Stimulated activated CD4-positive, alpha-beta T cell treated with anti-CD3 and anti-CD28 coated beads, Interleukin-4, amount 100 ng/mL, for 24 hours (primary cell): ENCODE results near the gene CALML3.

Experiments used
- DNase-seq: peaks from one replicate; pipeline ENCODE4 v3.0.0-alpha.2; 2020

CALML3 gene

GRCh38 chr10:5492322-5492855 lies 32.4 kb upstream of the CALML3 start:
- DNase-seq, result no peak

DNA sequence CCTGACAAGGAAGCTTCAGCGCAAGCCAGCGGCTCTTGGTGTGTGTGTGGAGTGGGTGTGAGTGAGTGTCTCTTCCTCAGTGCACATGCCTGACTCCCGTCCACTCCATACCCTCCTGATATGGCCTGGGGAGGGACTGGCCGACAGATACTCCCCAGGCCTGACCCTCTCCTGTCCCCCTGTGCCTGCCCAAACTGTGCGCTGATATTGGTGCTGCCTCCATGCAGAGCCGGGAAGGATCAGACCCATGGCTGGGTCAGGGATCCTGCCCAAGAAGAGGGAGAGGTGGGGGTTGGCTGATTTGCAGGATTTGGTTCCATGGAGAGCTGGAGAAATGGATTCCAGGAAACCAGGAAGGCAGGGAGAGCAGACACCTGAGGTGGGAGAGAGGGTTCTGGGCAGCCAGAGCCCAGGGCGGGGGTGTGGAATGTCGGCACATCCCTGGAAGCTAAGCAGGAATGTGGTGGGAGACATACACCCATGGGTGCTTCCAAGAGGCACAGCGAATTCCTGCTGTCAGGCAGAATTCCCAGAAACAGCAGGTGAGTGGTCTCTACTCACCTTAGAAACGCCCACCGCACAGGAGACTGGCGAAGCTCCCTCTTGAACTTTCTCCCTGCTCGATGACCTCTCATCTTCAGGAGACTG lies 31.7 kb upstream of the CALML3 start:
- DNase-seq, result no peak

- no peak for DNase-seq
These were observed 31.1 kb upstream of the CALML3 start for GRCh38 chr10:5493691-5494090.

DNA sequence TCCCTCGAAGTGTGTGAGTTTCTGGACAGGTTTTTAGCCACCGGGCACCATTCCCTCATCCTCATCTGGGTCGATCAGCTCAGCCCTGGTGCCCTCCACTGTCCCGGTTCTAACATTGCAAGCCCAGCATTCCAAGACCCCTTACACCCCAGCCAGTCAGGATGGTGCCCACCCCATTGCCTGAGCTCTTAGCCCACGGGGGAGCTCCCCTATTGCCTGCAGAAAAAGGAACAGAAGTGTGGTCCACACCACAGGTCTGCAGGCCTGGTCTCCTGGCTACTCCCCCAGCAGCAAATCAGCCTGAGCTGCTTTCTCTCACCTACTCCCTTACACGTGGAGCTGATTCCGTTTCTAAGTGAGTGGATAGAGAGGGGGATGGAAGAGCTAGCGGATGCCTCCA lies 30.1 kb upstream of the CALML3 start:
- DNase-seq, result no peak

- no peak for DNase-seq
These were observed 28.2 kb upstream of the CALML3 start for GRCh38 chr10:5496261-5497250.

GRCh38 chr10:5497289-5497688 lies 27.5 kb upstream of the CALML3 start:
- no peak for DNase-seq

GRCh38 chr10:5497948-5498730 lies 26.6 kb upstream of the CALML3 start:
- DNase-seq, result no peak

GRCh38 chr10:5498791-5499492 lies 25.8 kb upstream of the CALML3 start:
- DNase-seq, result no peak

DNA sequence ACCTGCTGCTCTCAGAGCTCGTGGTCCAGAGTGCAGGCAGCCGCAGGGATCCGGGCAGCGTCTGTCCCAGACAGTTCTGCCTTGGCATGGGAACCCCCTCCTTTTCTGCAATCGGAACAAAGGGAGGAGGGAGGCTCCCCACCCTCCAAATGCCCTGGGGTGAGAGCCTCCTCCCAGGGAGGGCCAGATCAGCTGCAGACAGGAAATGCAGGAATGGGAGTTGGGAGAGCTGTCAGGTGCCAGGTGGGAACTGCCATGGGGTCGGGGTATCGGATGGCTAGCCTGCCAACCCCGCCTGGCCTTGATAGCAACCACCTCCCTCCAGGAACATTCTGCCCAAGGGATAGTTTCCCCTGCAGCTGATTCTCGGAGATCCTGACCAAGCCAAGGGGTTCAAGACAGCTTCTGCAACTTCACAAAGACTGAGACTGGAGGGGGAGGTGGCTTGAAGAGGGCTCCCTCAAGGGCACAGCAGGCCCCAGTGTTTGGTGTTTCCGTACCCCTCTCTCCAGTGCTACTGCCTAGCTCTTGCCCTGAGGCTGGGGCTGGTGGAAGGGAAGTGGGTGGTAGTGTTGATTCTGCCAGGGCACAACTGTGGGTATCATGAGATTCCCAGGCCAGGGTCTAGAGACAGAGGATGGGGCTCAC lies 25.1 kb upstream of the CALML3 start, which contains the start of gene CALML5:
Gene CALML5, minus strand, starts transcription at position 78 of the 648 bp plus-strand sequence. CDS start 132 bp downstream, outside the sequence.
- no peak for DNase-seq

DNA sequence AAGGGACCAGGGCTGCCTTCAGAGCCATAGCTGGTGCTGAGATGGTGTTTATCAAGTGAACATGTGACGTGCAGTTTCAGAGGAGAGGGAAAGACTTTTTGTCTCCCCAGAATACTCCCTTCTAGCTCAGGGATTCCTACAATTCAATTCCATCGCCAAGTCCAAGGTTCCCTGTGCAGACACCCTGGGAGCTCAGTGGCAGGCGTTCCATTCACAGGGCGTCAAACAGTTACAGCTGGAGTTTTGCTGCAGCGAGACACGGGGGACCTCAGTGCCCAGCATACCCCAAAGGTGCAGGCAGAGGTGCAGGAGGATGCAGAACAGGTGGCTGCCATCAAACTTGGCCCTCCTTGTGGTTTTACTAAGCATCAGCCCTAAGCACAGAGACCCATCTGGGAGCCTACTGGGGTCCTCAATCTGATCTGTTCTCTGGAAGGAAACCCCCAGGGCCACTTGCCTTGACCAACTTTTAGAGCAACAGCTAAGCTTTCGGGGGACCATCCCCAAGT lies 24.5 kb upstream of the CALML3 start:
- no peak for DNase-seq

DNA sequence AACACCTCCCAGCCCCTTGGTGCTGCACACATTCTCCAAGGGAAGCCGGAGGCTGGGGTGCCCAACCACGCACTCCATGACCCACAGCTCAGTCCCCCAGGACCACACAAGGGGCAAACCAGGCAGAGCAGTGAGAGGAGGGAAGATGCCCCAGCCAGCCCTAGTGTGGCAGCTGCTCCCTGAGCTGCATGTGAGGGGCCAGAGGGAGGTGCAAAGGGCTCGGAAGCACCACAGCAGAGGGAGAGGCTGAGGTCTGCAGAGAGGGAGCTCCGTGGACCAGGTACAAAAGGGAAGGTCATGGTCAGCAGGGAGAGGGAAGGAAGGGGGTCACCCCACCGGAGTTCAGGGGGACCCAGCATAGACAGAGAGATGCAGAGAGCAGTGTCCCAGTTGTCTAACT lies 23.9 kb upstream of the CALML3 start:
- no peak for DNase-seq

DNA sequence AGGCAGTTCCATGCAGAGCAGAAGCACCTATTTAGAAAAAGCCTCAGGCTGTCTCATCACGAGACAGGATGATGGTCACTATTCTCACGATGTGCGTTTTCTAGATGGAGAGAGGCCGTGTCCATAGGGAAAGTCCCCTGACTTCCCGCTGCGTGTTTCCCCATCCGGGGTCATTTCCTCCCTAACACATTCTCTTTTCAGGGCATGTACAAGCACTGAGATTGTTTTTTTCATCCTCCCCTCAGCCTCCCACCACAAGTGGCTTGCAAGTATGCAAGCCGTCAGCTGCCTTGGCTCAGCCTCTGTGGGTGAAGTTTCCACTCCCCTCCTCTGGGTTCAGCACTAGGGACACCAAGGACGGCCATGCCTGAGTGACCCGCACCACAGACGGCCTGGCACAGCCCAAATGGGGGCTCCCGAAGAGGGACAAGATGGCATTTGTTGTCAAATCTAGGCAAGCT lies 22.7 kb upstream of the CALML3 start:
- no peak for DNase-seq

DNA sequence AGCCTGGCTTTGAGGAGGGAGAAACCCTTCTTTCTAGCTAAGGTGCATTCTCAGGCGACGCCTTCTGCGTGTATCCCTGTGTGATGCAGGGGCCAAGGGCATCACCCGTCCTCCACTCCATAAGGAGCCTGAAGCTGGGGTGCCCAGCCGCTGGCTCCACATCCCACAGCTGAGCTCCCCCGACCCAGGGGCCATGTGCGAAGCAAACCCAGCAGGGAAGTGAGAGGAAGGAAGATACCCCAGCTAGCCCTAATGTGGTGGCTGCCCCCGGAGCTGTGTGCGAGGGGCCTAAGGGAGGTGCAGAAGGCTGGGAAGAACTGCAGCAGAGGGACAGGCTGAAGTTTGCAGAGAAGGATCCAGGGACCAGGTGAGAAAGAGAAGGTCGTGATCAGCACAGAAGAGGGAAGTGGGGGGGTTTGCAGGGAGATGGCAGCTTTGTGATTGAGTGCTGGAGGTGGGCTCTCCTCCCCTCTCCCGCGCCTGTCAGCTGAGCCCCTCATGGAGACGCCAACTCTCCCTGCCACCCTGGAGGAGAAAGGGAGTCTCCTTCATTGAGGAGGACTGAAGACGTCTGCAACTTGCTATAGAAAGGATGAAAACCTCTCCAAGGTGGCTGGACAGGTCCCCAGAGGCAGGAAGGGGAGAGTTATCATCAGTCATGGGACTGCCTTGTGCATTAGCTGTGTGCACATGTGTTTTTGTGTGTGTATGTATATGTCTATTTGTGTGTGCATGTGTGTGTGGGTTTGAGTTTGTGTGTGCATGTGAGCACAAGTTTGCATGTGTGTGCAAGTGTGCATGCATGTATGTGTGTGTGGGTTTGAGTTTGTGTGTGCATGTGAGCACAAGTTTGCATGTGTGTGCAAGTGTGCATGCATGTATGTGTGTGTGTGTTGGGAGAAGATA lies 21.9 kb upstream of the CALML3 start:
- DNase-seq, result no peak

- no peak for DNase-seq
These were observed 21.3 kb upstream of the CALML3 start for GRCh38 chr10:5503477-5503835.

DNA sequence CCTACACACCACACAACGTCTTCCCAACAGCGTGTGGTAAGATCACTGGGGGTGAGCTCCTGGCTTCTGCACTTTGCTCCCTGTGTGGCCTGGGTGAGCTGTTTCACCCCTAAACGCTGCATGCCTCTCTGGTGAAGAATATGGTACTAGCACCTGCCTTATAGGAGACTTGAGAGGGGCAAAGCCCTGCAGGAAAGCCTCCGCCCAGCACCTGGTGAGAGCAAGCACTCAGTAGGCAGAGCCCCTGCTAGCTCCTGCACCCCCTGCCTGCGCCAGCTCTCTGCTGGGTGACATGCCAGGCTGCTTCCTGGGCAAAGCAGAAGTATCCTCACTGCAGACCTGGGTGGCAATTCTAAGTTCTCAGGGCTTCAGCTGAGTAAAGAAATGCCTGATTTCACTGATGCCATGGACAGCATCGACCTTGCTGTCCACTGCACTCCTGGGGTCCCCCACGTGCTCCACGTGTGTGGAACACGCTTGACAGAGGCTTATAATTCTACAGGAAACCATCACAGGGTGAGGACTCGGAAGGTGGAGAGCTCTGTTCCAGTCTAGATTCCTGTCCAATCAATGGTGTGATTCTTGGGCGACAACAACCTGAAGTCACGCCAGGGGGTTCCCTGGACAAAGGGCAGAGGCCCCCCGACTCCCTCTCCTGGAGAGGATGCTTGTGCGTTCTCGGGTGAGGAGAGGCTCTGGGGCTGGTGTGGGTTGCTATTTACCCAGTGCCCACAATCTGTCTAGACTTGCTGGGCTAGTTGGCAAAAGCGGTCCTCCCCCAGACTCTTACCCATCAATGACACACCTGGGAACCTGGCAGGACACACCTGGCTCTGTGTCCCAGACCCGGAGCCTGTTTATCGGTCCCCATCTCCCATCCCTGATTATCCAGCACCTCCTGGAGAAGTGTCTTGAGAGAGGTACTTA lies 20.4 kb upstream of the CALML3 start:
- no peak for DNase-seq

DNA sequence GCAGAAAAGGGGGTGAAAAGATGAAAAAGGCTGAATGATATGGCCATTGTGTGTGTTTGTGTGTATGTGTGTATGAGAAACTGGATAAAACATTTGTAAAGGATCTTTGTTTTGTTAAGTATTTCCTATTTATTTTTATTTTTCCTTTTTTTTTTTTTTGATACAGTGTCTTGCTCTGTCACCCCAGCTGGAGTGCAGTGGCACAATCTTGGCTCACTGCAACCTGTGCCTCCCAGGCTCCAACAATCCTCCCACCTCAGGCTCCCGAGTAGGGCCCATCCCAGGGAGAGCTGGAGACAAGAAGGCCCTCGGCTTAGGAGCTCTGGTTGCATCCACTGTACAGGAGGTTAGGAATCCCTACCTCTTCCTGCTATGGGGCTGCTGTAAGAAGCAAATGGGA lies 18.5 kb upstream of the CALML3 start:
- DNase-seq, result no peak

DNA sequence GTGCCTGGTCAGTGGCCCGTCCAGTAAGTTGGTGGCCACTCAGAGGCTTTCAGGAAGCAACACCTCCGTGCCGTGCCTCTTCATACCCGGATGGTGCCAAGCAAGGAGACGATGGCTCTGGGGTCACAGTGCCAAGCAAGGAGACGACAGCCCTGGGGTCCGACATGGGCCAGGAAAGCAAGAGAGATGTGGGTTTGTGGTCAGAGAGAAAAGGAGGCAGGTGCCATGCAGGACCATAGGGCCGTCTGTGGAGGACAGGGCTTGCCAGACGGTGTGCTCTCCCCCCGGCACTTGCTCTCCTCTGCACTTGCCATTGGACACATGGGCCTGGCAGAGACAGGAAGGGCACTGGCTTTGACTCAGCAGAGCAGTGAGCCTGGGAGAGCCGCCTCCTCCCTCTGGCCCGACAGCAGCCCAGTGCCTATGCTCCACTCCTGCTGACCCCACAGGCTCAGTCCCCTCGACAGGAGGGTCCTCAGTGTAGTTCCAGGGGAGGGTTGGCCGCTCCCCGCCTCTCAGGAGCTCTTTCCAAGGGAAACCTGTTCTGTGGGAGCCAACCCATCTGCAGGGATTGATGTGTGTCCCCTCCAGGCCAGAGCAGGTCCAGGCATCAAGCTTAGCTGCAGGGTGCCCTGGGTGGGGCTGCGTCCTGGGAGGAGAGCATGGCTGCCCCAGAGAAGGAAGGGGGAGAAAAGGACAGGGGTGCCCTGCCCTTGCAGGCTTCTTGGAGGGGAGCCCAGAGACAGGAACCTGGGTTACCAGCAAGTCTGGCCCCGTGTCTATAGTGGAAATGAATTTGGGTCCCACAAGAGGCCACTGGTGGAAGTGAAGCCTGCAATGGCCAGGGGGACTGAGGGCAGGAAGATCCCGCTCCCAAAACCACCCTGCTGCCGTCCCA lies 17.8 kb upstream of the CALML3 start:
- no peak for DNase-seq

GRCh38 chr10:5507649-5508131 lies 17.1 kb upstream of the CALML3 start:
- DNase-seq, result no peak
